Upper lobe of left lung (tissue), 4 donors: ENCODE results near the gene BRPF3.

Experiments
- EP300 ChIP-seq, 4 donors: sonication (generic); formaldehyde crosslinking; IDR thresholded peaks; one replicate each; pipeline ENCODE4 v1.5.1; 2017; ENCODE audit warnings: antibody characterized with exemption in 4 of 4, control low read depth in 2 of 4
- POLR2A ChIP-seq, 4 donors: fragments of 450-650 bp; IDR thresholded peaks; one replicate each; pipeline ENCODE4 v1.5.1; 2016 to 2017; ENCODE audit warnings: antibody characterized with exemption in 4 of 4, mild to moderate bottlenecking in 2 of 4

DNA sequence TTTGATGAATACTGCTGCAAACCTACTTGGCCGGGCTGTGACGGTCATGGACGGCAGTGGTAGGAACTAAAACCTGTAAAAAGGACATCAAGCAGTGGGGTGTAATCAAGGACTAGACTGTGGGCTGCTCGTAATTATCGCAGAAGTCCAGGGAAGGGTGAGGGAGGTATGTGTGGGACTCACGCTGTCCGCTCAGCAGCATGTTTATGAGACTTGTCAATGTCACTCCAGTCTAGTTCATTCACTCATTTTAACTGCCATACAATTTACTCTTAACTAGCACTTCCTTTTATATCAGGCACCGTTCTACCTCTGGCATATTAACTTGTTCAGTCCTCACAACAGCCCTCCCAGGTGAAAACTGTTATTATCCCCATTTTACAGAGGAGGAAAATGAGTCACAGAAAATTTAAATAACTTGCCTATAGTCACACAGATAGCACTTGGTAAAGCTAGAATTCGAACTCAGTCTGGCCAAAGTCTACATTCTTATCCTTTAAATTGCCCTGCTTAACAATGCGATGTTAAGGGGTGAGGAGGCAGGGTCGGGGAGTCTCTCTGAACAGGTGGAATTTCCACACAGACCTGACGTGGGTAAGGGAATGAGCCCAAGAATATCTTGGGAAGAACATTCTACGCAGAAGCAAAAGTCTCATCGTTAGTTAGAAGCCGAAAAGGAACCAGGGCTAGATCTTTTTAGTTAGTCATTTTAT is 77.4 kb downstream of the BRPF3 start:
- TF ChIP-seq EP300 (IDR thresholded peaks at IDR 0.05) (no peak), POLR2A (IDR thresholded peaks at IDR 0.05) (no peak)
